ENCODE results near the gene INTS1. TPM values are rescaled to one million over a fixed set of nuclear protein-coding genes. Genes with fewer than 3 reads are reported as not detected.
A peak's percentile ranks its signal among the peaks of the same experiment; 100 is the strongest.
"Not testable (repeated sequence)": the region's sequence is repeated elsewhere in the genome, so short reads cannot be mapped to it uniquely, and the experiment has no call there.

The INTS1 gene
- total RNA-seq, 1 donor from 2014 or later, result 29.9 TPM

- intact Hi-C loops (cut with micrococcal nuclease), result no loop called here
- TF ChIP-seq CTCF (IDR thresholded peaks at IDR 0.05; ENCODE audit: borderline replicate concordance), result no peak
- H3K4me1 ChIP-seq, result no peaks in the 10 kb centered on the region
- no peaks in the 10 kb centered on the region for H3K36me3 ChIP-seq
- H3K27me3 ChIP-seq (ENCODE audit: low read depth), result peaks cover 6% of the 10 kb centered on the region
- peak overlapping the region; percentile 50 for H3K27ac ChIP-seq (replicated peaks)
- peaks cover 16% of the 10 kb centered on the region for H3K9me3 ChIP-seq (replicated peaks)
- no peak for DNase-seq
- H3K4me3 ChIP-seq, result no peak overlapping the region
Measured at GRCh38 chr7:1520539-1521234, 16.5 kb upstream of the INTS1 start.

GRCh38 chr7:1519322-1519922, 15.2 kb upstream of the INTS1 start:
- H3K4me3 ChIP-seq; H3K27me3 ChIP-seq (ENCODE audit: low read depth); H3K4me1 ChIP-seq; H3K27ac ChIP-seq (replicated peaks); DNase-seq; H3K36me3 ChIP-seq; intact Hi-C loops (cut with micrococcal nuclease): not testable (repeated sequence)
- H3K9me3 ChIP-seq (replicated peaks), result peaks cover 16% of the 10 kb centered on the region

GRCh38 chr7:1516586-1517251, 12.5 kb upstream of the INTS1 start:
- Histone ChIP-seq H3K4me1 (peaks cover 23% of the 10 kb centered on the region), H3K4me3 (no peak overlapping the region), H3K9me3 (replicated peaks) (peaks cover 16% of the 10 kb centered on the region), H3K27me3 (ENCODE audit: low read depth) (no peaks in the 10 kb centered on the region), H3K36me3 (no peaks in the 10 kb centered on the region), H3K27ac (replicated peaks) (no peak overlapping the region)
- DNase-seq, result no peak
- no peak for TF ChIP-seq CTCF (IDR thresholded peaks at IDR 0.05; ENCODE audit: borderline replicate concordance)
- intact Hi-C loops (cut with micrococcal nuclease), result no loop called here

GRCh38 chr7:1515509-1515967, 11.3 kb upstream of the INTS1 start:
- H3K27ac ChIP-seq (replicated peaks); H3K27me3 ChIP-seq (ENCODE audit: low read depth); H3K36me3 ChIP-seq; DNase-seq; H3K4me3 ChIP-seq; intact Hi-C loops (cut with micrococcal nuclease): not testable (repeated sequence)
- Histone ChIP-seq H3K9me3 (replicated peaks) (peaks cover 16% of the 10 kb centered on the region), H3K4me1 (peaks cover 23% of the 10 kb centered on the region)

- Histone ChIP-seq H3K4me3 (no peak overlapping the region), H3K9me3 (replicated peaks) (peaks cover 16% of the 10 kb centered on the region), H3K4me1 (peaks cover 23% of the 10 kb centered on the region), H3K27me3 (ENCODE audit: low read depth) (no peaks in the 10 kb centered on the region), H3K27ac (replicated peaks) (no peak overlapping the region), H3K36me3 (no peaks in the 10 kb centered on the region)
- DNase-seq, result no peak
- intact Hi-C loops (cut with micrococcal nuclease), result no loop called here
- TF ChIP-seq CTCF (IDR thresholded peaks at IDR 0.05; ENCODE audit: borderline replicate concordance), result no peak
Measured at GRCh38 chr7:1514995-1515401, 10.8 kb upstream of the INTS1 start.

- H3K9me3 ChIP-seq (replicated peaks), result peaks cover 10% of the 10 kb centered on the region
- H3K36me3 ChIP-seq, result no peaks in the 10 kb centered on the region
- intact Hi-C loops (cut with micrococcal nuclease), result no loop called here
- H3K27ac ChIP-seq (replicated peaks), result peak overlapping the region; percentile 98
- H3K27me3 ChIP-seq (ENCODE audit: low read depth), result no peaks in the 10 kb centered on the region
- peaks cover 23% of the 10 kb centered on the region for H3K4me1 ChIP-seq
- no peak for TF ChIP-seq CTCF (IDR thresholded peaks at IDR 0.05; ENCODE audit: borderline replicate concordance)
- peak overlapping the region; percentile 49 for H3K4me3 ChIP-seq
- no peak for DNase-seq
Measured at GRCh38 chr7:1514407-1514806, 10.2 kb upstream of the INTS1 start.
